Measurements from ENCODE around the gene SLC15A1.

- no peak for TF ChIP-seq CTCF (IDR thresholded peaks at IDR 0.05; ENCODE audit: insufficient read depth, low read length, poor library complexity, severe bottlenecking)
- TF ChIP-seq EZH2phosphoT487 (conservative IDR thresholded peaks at IDR 0.05; ENCODE audit: low read length), result no peak
Measured at GRCh38 chr13:98717891-98718290, 34.6 kb downstream of the SLC15A1 start.
